ENCODE results near the gene SLC35F3.

The SLC35F3 gene

GRCh38 chr1:234276151-234276788, 371.8 kb downstream of the SLC35F3 start:
- H3K4me1 ChIP-seq (ENCODE audit: control insufficient read depth, insufficient read depth, low read length, unreplicated experiment): no peaks in the 10 kb centered on the region
- H3K27me3 ChIP-seq (ENCODE audit: insufficient read depth, low read length): peaks cover 46% of the 10 kb centered on the region; the same call in 1 of the 2 replicates
- H2AFZ ChIP-seq (ENCODE audit: low read length, unreplicated experiment): no peak overlapping the region
- H3K4me3 ChIP-seq (ENCODE audit: low read depth, low read length): no peak overlapping the region
- H3K79me2 ChIP-seq (ENCODE audit: control insufficient read depth, insufficient read depth, low read length, unreplicated experiment): no peaks in the 10 kb centered on the region
- no peak overlapping the region for H3K27ac ChIP-seq (ENCODE audit: low read depth, low read length)
- no peaks in the 10 kb centered on the region for H3K36me3 ChIP-seq (ENCODE audit: insufficient read depth, low read length)

- no peaks in the 10 kb centered on the region for H3K36me3 ChIP-seq (ENCODE audit: insufficient read depth, low read length)
- H3K4me3 ChIP-seq (ENCODE audit: low read depth, low read length): no peak overlapping the region
- no peak overlapping the region for H3K27ac ChIP-seq (ENCODE audit: low read depth, low read length)
- no peaks in the 10 kb centered on the region for H3K79me2 ChIP-seq (ENCODE audit: control insufficient read depth, insufficient read depth, low read length, unreplicated experiment)
- no peak overlapping the region for H2AFZ ChIP-seq (ENCODE audit: low read length, unreplicated experiment)
- peaks cover 56% of the 10 kb centered on the region; the same call in 1 of the 2 replicates for H3K27me3 ChIP-seq (ENCODE audit: insufficient read depth, low read length)
- no peaks in the 10 kb centered on the region for H3K4me1 ChIP-seq (ENCODE audit: control insufficient read depth, insufficient read depth, low read length, unreplicated experiment)
Measured at GRCh38 chr1:234277161-234277868, 372.8 kb downstream of the SLC35F3 start.

- Histone ChIP-seq H3K27ac (ENCODE audit: low read depth, low read length) (no peak overlapping the region), H3K79me2 (ENCODE audit: control insufficient read depth, insufficient read depth, low read length, unreplicated experiment) (no peaks in the 10 kb centered on the region), H2AFZ (ENCODE audit: low read length, unreplicated experiment) (no peak overlapping the region), H3K4me3 (ENCODE audit: low read depth, low read length) (no peak overlapping the region), H3K36me3 (ENCODE audit: insufficient read depth, low read length) (no peaks in the 10 kb centered on the region), H3K27me3 (ENCODE audit: insufficient read depth, low read length) (peaks cover 58% of the 10 kb centered on the region), H3K4me1 (ENCODE audit: control insufficient read depth, insufficient read depth, low read length, unreplicated experiment) (no peaks in the 10 kb centered on the region)
Measured at GRCh38 chr1:234279021-234279420, 374.5 kb downstream of the SLC35F3 start.

- H3K79me2 ChIP-seq (ENCODE audit: control insufficient read depth, insufficient read depth, low read length, unreplicated experiment): no peaks in the 10 kb centered on the region
- no peak overlapping the region for H2AFZ ChIP-seq (ENCODE audit: low read length, unreplicated experiment)
- H3K4me3 ChIP-seq (ENCODE audit: low read depth, low read length): no peak overlapping the region
- no peak overlapping the region for H3K27ac ChIP-seq (ENCODE audit: low read depth, low read length)
- no peaks in the 10 kb centered on the region for H3K4me1 ChIP-seq (ENCODE audit: control insufficient read depth, insufficient read depth, low read length, unreplicated experiment)
- H3K27me3 ChIP-seq (ENCODE audit: insufficient read depth, low read length): peaks cover 62% of the 10 kb centered on the region
- H3K36me3 ChIP-seq (ENCODE audit: insufficient read depth, low read length): no peaks in the 10 kb centered on the region
Measured at GRCh38 chr1:234280500-234280899, 376.0 kb downstream of the SLC35F3 start.

GRCh38 chr1:234281826-234282489, 377.5 kb downstream of the SLC35F3 start:
- H3K4me1 ChIP-seq (ENCODE audit: control insufficient read depth, insufficient read depth, low read length, unreplicated experiment): no peaks in the 10 kb centered on the region
- H3K79me2 ChIP-seq (ENCODE audit: control insufficient read depth, insufficient read depth, low read length, unreplicated experiment): no peaks in the 10 kb centered on the region
- H3K4me3 ChIP-seq (ENCODE audit: low read depth, low read length): no peak overlapping the region
- H3K27me3 ChIP-seq (ENCODE audit: insufficient read depth, low read length): peaks cover 57% of the 10 kb centered on the region
- H3K27ac ChIP-seq (ENCODE audit: low read depth, low read length): no peak overlapping the region
- H2AFZ ChIP-seq (ENCODE audit: low read length, unreplicated experiment): no peak overlapping the region
- no peaks in the 10 kb centered on the region for H3K36me3 ChIP-seq (ENCODE audit: insufficient read depth, low read length)

- Histone ChIP-seq H3K4me1 (ENCODE audit: control insufficient read depth, insufficient read depth, low read length, unreplicated experiment) (no peaks in the 10 kb centered on the region), H3K27me3 (ENCODE audit: insufficient read depth, low read length) (peaks cover 55% of the 10 kb centered on the region), H2AFZ (ENCODE audit: low read length, unreplicated experiment) (no peak overlapping the region), H3K36me3 (ENCODE audit: insufficient read depth, low read length) (no peaks in the 10 kb centered on the region), H3K4me3 (ENCODE audit: low read depth, low read length) (no peak overlapping the region), H3K79me2 (ENCODE audit: control insufficient read depth, insufficient read depth, low read length, unreplicated experiment) (no peaks in the 10 kb centered on the region), H3K27ac (ENCODE audit: low read depth, low read length) (no peak overlapping the region)
Measured at GRCh38 chr1:234286206-234286605, 381.7 kb downstream of the SLC35F3 start.

GRCh38 chr1:234288946-234289345, 384.5 kb downstream of the SLC35F3 start:
- H3K79me2 ChIP-seq (ENCODE audit: control insufficient read depth, insufficient read depth, low read length, unreplicated experiment): no peaks in the 10 kb centered on the region
- H3K27ac ChIP-seq (ENCODE audit: low read depth, low read length): no peak overlapping the region
- peaks cover 39% of the 10 kb centered on the region for H3K27me3 ChIP-seq (ENCODE audit: insufficient read depth, low read length)
- no peak overlapping the region for H3K4me3 ChIP-seq (ENCODE audit: low read depth, low read length)
- no peaks in the 10 kb centered on the region for H3K4me1 ChIP-seq (ENCODE audit: control insufficient read depth, insufficient read depth, low read length, unreplicated experiment)
- H2AFZ ChIP-seq (ENCODE audit: low read length, unreplicated experiment): no peak overlapping the region
- no peaks in the 10 kb centered on the region for H3K36me3 ChIP-seq (ENCODE audit: insufficient read depth, low read length)

- no peak overlapping the region for H3K27ac ChIP-seq (ENCODE audit: low read depth, low read length)
- no peaks in the 10 kb centered on the region for H3K79me2 ChIP-seq (ENCODE audit: control insufficient read depth, insufficient read depth, low read length, unreplicated experiment)
- H3K36me3 ChIP-seq (ENCODE audit: insufficient read depth, low read length): no peaks in the 10 kb centered on the region
- H2AFZ ChIP-seq (ENCODE audit: low read length, unreplicated experiment): no peak overlapping the region
- peaks cover 39% of the 10 kb centered on the region for H3K27me3 ChIP-seq (ENCODE audit: insufficient read depth, low read length)
- no peak overlapping the region for H3K4me3 ChIP-seq (ENCODE audit: low read depth, low read length)
- H3K4me1 ChIP-seq (ENCODE audit: control insufficient read depth, insufficient read depth, low read length, unreplicated experiment): no peaks in the 10 kb centered on the region
Measured at GRCh38 chr1:234289538-234290305, 385.2 kb downstream of the SLC35F3 start.

- Histone ChIP-seq H3K36me3 (ENCODE audit: insufficient read depth, low read length) (no peaks in the 10 kb centered on the region), H2AFZ (ENCODE audit: low read length, unreplicated experiment) (no peak overlapping the region), H3K4me3 (ENCODE audit: low read depth, low read length) (no peak overlapping the region), H3K27ac (ENCODE audit: low read depth, low read length) (no peak overlapping the region), H3K79me2 (ENCODE audit: control insufficient read depth, insufficient read depth, low read length, unreplicated experiment) (no peaks in the 10 kb centered on the region), H3K4me1 (ENCODE audit: control insufficient read depth, insufficient read depth, low read length, unreplicated experiment) (no peaks in the 10 kb centered on the region), H3K27me3 (ENCODE audit: insufficient read depth, low read length) (peaks cover 52% of the 10 kb centered on the region)
Measured at GRCh38 chr1:234292011-234292410, 387.5 kb downstream of the SLC35F3 start.

GRCh38 chr1:234292548-234292947, 388.1 kb downstream of the SLC35F3 start:
- Histone ChIP-seq H3K36me3 (ENCODE audit: insufficient read depth, low read length) (no peaks in the 10 kb centered on the region), H3K27me3 (ENCODE audit: insufficient read depth, low read length) (peaks cover 54% of the 10 kb centered on the region), H3K4me1 (ENCODE audit: control insufficient read depth, insufficient read depth, low read length, unreplicated experiment) (no peaks in the 10 kb centered on the region)

More at GRCh38 chr1:234292548-234292947, 388.1 kb downstream of the SLC35F3 start:
- Histone ChIP-seq H3K27ac (ENCODE audit: low read depth, low read length) (no peak overlapping the region), H3K4me3 (ENCODE audit: low read depth, low read length) (no peak overlapping the region), H3K79me2 (ENCODE audit: control insufficient read depth, insufficient read depth, low read length, unreplicated experiment) (no peaks in the 10 kb centered on the region), H2AFZ (ENCODE audit: low read length, unreplicated experiment) (no peak overlapping the region)

Measured in ACC112 (cell line).